Activated T-cell treated with anti-CD3 and anti-CD28 coated beads, Interleukin-2, amount 50 U/mL, for 4 hours (primary cell): ENCODE data around the gene RXRA. TPM values are rescaled to one million over a fixed set of nuclear protein-coding genes. Genes with fewer than 3 reads are reported as not detected.
A peak's percentile ranks its signal among the peaks of the same experiment; 100 is the strongest.

Experiments used
- ATAC-seq, 2 donors: fragments of 200-7000 bp; cut with Tn5 transposase; one replicate each; pipeline ENCODE4 v1.10.0; 2021
- DNase-seq: peaks from one replicate; pipeline ENCODE4 v3.0.0-alpha.2; 2020
- H3K27me3 Mint-ChIP-seq: one replicate; pipeline ENCODE4 v1.8.0; 2021; ENCODE audit warnings: low read depth, mixed read lengths
- H3K36me3 Mint-ChIP-seq: one replicate; pipeline ENCODE4 v1.8.0; 2022; ENCODE audit warnings: mixed read lengths; ENCODE audit not compliant: insufficient read depth
- H3K4me1 Mint-ChIP-seq: one replicate; pipeline ENCODE4 v1.8.0; 2021; ENCODE audit warnings: low read depth, mixed read lengths
- H3K4me3 Mint-ChIP-seq: one replicate; pipeline ENCODE4 v1.8.0; 2021; ENCODE audit warnings: mild to moderate bottlenecking, moderate library complexity, mixed read lengths
- H3K9me3 Mint-ChIP-seq: one replicate; pipeline ENCODE4 v1.8.0; 2021; ENCODE audit warnings: mixed read lengths
- total RNA-seq, 3 donors: library from RNA; stranded (reverse); gene quantifications; one replicate each; pipeline ENCODE4 v1.2.1, GENCODE V29; 2021

RXRA gene
- total RNA-seq, 3 donors from 2014 or later, result 4.7 to 7.6 (median 4.7) TPM

DNA sequence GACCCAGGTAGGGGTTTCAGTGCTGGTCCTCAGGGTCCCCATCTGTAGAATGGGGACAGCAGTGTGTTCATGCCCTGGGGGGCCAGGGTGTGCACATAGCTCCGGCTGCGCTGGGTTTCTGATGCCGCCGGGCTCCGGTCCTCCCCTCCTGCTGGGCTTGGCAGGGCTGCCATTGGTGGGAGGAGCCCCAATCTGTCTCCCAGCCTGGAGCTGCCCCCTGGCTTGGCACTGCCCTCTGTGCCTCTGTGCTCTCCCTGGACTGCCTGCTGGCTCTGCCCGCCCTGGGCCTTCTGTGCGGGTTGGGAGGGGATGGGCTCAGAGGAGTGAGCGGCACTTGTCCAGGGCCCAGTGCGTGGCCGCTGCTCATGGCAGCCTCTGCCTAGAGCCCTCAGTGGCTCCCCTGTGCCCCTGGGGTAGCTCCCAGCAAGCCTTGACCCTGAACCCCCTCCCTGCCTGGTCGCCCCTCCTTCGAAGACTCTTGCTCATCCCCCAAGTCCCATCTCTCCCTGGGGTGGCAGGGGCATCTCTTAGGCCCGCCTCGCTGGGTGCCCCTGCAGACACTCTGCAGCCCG, 35.7 kb downstream of the RXRA start:
- Mint-ChIP-seq H3K9me3 (no peaks in the 10 kb centered on the region), H3K4me3 (no peak overlapping the region)

DNA sequence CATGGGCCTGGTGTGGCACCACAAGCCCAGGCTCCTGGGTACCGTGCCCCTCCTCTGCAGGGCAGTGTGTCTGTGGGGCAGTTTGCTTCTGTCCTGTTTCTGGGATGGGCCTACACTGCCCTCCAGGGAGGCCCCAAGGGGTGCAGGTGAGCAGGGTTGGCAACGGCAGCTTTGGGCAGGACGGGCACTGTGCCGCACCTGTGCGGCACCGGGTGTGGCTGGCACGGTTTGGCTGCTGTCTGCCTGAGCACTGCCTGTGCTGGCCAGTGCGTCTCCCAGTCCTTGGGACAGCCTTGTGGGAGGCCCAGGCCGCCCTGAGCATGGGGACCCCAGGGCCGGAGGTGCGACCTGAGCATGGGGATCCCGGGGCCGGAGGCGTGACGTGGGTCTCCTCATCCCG, 37.2 kb downstream of the RXRA start:
- ATAC-seq, result no peak
- H3K9me3 Mint-ChIP-seq, result no peaks in the 10 kb centered on the region
- no peaks in the 10 kb centered on the region for H3K4me1 Mint-ChIP-seq
- H3K27me3 Mint-ChIP-seq, result no peaks in the 10 kb centered on the region
- H3K36me3 Mint-ChIP-seq, result no peaks in the 10 kb centered on the region
- DNase-seq, result no peak
- H3K4me3 Mint-ChIP-seq, result no peak overlapping the region

More for the DNA sequence above, 35.7 kb downstream of the RXRA start:
- no peak for DNase-seq
- Mint-ChIP-seq H3K4me1 (no peaks in the 10 kb centered on the region), H3K27me3 (no peaks in the 10 kb centered on the region), H3K36me3 (no peaks in the 10 kb centered on the region)
- no peak for ATAC-seq

DNA sequence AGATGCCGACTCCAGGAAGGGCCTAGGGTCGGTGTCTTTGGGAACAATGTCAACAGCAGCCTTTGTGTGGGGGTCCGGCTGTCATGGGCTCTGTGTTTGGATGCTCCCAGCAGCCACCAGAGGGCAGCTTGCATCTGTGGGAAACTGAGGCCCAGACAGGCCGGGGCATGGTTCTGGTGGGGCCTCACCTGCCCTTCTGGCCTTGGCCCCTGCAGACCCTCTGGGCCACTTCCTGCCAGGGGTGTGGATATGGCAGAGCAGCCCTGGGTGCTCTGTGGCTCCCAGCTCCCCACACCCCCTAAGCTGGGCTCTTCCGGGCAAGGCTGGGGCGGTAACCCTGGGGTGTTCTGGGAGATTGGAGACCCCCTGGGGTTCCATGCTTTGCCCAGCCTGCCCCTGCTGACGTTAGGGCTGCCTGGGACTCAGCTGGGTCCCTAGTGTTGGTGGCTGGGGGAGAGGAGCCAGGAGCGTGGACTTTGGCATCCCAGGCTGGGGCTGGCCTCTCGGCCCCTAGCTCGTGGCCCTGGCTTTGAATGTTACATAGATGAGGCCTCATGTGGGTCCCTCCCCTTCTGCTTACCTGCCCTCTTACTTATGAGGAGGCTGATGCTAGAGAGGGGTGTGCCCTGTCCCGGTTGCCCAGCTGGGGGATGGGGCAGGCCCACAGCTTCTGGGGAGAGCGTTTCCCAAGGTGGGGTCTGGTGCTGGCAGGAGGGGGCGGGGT, 38.3 kb downstream of the RXRA start:
- no peaks in the 10 kb centered on the region for H3K27me3 Mint-ChIP-seq
- no peaks in the 10 kb centered on the region for H3K9me3 Mint-ChIP-seq
- DNase-seq (no peak), ATAC-seq (peak; percentile 19 to 36)
- H3K36me3 Mint-ChIP-seq, result no peaks in the 10 kb centered on the region
- H3K4me3 Mint-ChIP-seq, result no peak overlapping the region
- no peaks in the 10 kb centered on the region for H3K4me1 Mint-ChIP-seq

DNA sequence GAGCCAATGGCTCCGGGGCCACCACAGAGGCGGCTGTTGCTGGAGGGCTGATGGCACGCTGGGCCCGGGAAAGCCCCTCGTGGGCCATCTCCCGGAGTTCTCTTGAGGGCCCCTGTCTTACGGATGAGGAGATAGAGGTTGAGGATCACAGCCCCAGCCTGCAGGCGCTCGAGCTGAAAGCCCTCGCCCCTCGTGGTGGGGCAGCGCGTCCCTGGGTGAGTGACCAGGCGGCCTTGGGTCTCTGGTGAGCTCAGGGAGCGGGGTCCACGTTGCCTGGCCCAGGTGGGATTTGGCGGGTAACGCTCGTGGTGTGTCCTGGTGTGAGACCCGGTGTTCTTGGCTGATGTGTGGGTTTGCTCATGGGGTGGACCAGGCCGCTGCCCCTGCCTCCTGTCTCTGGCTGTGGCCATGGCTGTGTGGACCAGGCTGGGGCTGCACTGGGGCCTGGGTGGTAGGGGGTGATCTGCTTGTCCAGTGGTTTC, 38.9 kb downstream of the RXRA start:
- ATAC-seq (no peak), DNase-seq (no peak)
- Mint-ChIP-seq H3K4me3 (no peak overlapping the region), H3K4me1 (no peaks in the 10 kb centered on the region), H3K27me3 (no peaks in the 10 kb centered on the region), H3K36me3 (no peaks in the 10 kb centered on the region), H3K9me3 (no peaks in the 10 kb centered on the region)

DNA sequence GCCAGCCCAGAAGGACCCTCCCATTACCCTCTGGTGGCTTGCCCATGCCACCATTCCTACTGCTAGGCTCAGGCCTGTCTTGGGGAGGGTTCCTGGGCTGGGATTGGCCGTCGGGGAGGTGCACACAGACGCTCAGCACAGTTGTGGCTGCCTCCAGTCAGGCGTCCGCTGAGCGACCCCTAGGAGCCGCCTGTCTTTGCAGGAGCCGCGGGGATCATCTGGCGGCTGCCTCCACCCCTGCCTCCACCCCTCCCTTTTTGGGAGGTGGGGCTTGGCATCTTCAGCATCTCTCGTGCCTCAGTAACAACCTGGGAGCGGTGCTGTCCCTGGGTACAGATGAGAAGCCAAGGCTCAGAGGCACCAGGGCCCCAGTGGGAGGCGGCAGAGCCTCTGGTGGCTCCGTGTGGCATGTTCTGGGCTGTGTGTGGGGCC, 39.6 kb downstream of the RXRA start:
- H3K4me1 Mint-ChIP-seq, result no peaks in the 10 kb centered on the region
- no peak for DNase-seq
- H3K27me3 Mint-ChIP-seq, result no peaks in the 10 kb centered on the region
- no peak overlapping the region for H3K4me3 Mint-ChIP-seq
- no peaks in the 10 kb centered on the region for H3K9me3 Mint-ChIP-seq
- no peak for ATAC-seq
- H3K36me3 Mint-ChIP-seq, result no peaks in the 10 kb centered on the region

DNA sequence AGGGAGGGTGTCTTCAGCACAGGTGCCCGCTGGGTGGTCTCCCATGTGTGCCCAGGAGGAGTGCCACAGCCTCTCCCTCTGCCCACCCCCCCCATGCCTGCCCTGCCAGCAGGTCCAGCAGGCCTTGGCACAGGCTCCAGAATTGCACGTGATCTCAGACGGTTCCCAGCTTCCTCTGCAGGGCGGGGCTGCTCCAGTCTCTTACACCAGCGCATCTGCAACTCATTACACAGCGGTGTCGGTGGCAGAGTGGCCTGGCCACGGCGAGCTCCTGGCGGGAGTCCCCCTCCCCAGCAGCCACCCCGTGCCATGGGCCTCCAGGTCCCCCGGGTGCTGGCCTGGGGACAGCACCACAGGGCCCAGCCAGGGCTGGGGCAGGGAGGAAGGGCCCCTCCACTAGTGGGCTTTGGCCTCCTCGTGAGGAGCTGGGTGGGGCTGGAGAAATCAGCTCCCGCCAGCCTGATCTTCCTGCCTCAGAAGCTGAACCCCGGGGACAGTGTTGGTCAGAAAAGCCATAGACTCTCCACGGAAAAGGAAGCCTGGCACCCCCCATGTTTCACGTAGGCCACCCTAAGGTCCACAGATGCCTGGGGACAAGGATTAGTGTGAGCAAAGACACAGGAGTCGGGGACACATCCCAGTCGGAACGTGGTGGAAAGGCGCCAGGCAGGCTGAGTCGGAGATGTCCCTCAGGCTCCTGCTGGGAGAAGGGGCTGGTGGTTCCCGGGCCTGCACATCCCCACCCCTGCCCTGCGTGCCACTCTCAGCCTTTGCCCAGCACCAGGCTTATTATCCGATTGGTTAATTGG, 40.2 kb downstream of the RXRA start:
- Mint-ChIP-seq H3K27me3 (no peaks in the 10 kb centered on the region), H3K4me1 (no peaks in the 10 kb centered on the region), H3K9me3 (no peaks in the 10 kb centered on the region), H3K36me3 (no peaks in the 10 kb centered on the region), H3K4me3 (no peak overlapping the region)
- ATAC-seq, result no peak
- no peak for DNase-seq

DNA sequence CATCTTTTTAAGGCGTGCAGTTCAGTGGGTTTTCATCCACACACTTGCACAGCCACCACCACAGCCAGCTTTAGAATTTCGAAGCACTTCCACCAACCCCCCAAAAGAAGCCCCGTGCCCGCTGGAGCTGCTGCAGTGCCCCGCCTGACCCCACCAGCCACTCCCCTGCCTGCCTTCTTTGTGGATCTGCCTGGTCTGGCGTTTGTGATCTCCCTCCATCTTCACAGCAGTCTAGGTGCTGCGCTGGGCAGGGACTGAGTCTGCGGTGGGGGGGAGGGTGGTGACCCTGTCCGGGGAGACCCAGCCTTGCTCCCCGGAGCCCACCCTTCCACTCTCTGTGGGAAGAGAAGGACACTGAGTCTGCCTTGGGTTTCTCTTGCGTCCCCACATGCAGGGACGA, 40.8 kb downstream of the RXRA start:
- Mint-ChIP-seq H3K9me3 (no peaks in the 10 kb centered on the region), H3K27me3 (no peaks in the 10 kb centered on the region), H3K4me3 (no peak overlapping the region), H3K36me3 (no peaks in the 10 kb centered on the region), H3K4me1 (no peaks in the 10 kb centered on the region)
- ATAC-seq, result no peak
- DNase-seq, result no peak

DNA sequence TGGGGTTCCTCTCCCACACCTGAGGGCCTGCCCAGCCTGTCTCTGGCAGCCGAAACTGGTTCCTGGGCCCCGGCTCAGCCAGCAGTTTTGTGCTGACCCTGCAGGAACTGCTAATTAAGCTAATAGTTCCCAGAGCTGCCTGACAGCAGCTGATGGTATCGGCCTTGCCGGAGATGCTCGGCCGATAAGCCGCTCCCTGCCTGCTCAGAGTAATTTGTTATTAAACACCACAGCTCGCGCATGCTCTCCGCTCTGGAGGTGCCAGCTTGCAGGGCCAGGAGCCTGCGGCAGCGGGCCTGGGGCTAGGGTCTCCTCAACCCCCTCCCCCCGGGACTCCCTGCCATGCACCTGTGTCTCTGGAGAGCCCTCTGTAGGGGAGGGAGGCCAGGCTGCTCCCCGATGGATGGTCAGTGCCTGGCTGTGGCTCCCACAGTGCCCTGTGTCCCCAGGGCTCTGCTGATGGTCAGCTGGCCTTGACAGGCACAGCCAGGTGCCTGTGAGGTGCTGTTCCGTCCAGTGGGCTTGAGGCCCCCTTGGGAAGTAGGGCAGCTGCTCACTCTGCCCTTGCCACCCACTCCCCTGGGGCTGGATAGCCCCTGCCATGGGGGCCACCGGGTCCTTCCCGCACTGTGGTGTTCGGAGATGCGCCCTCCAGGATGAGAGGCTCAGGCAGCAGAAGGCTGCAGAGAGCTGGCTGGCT, 41.7 kb downstream of the RXRA start:
- Mint-ChIP-seq H3K27me3 (no peaks in the 10 kb centered on the region), H3K9me3 (no peaks in the 10 kb centered on the region), H3K4me1 (no peaks in the 10 kb centered on the region), H3K4me3 (no peak overlapping the region), H3K36me3 (no peaks in the 10 kb centered on the region)
- DNase-seq, result no peak
- ATAC-seq, result no peak

DNA sequence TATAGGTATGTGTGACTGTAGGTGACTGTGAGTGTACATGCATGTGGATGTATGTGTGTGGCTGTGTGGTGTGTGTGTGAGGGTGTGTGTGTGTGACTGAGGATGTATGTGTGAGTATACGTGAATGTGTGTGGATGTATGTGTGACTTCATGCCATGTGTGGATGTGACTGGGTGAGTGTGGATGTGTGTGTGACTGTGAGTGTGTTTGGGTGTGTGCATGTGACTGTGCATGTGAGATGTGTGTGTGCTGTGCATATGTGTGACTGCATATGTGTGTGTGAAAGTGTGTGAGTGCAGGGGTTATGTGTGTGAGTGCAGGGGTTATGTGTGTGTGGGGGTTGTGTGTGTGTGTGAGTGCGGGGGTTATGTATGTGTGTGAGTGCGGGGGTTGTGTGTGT, 42.3 kb downstream of the RXRA start:
- Mint-ChIP-seq H3K36me3 (no peaks in the 10 kb centered on the region), H3K4me1 (no peaks in the 10 kb centered on the region), H3K9me3 (no peaks in the 10 kb centered on the region), H3K4me3 (no peak overlapping the region), H3K27me3 (no peaks in the 10 kb centered on the region)
- ATAC-seq (no peak), DNase-seq (no peak)

DNA sequence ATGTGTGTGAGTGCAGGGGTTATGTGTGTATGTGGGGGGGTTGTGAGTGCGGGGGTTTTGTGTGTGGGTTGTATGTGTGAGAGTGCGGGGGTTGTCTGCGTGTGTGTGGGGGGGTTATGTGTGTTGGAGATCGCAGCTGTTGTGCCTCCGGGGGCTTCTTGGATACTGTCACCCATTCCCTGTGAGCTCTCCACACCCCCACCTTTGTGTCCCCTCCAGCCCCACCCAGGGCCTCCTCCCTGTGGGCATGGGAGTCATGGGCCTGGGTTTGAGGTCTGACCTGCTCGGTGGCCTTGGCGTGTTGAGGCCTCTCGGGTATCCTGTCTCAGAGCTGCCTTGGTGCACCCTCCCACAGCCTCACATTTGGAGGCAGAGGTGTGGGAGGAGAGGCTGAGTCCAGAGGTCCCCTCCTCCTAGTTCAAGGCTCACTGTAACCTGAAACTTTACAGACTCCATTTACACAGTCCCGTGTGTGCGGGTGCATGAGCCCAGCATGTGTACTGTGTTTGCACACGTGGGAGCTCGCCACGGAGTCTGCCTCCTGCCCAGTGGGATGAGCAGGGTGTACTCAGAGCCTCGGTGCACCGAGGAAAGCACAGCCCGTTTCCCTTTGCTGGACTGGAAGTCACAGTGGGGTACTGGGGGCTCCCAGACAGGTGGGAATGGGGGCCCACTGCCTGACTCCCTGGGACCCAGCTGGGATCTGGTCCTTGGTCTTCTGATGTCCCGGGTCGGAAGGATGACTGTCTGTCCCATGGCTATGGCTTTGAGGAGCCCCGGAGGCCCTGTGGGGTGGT, 43.4 kb downstream of the RXRA start:
- no peaks in the 10 kb centered on the region for H3K36me3 Mint-ChIP-seq
- ATAC-seq, result no peak
- no peaks in the 10 kb centered on the region for H3K27me3 Mint-ChIP-seq
- H3K4me3 Mint-ChIP-seq, result no peak overlapping the region
- no peaks in the 10 kb centered on the region for H3K4me1 Mint-ChIP-seq
- no peak for DNase-seq
- H3K9me3 Mint-ChIP-seq, result no peaks in the 10 kb centered on the region

DNA sequence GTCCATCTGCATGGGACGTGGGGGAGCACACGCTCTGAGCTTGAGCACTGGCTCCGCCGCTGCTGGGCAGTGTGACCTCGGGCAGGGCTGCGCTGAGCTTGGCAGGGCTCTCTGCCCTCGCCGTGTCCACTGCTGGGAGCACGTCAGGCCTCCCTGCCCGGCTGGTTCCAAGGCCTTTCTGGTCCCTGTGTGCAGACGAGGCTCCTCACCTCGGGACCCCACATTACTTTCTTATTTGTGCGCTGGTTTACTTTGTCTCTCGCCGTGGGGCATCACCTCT, 43.9 kb downstream of the RXRA start:
- H3K4me3 Mint-ChIP-seq, result no peak overlapping the region

DNA sequence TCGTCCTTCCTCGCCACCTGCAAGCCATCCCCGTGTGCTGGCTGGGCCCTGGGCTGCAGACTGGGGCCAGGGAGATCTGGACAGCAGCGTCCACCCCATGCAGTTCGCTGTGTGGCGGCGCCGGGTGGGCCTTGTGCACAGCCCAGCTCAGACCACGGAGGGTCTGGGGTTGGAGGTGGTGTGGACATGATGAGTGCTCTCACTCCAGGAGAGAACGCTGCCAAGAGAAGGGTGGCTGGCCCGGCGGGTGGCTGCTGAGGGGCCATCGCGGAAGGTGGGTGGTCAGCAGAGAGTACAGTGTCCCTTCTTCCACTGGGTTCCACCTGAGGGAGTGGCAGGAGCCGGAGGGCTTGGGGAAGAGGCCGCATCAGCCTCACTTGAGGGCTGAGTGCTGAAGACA, 44.4 kb downstream of the RXRA start:
- no peak overlapping the region for H3K4me3 Mint-ChIP-seq

More for the DNA sequence above, 43.9 kb downstream of the RXRA start:
- Mint-ChIP-seq H3K27me3 (no peaks in the 10 kb centered on the region), H3K9me3 (no peaks in the 10 kb centered on the region), H3K36me3 (no peaks in the 10 kb centered on the region), H3K4me1 (no peaks in the 10 kb centered on the region)
- ATAC-seq (no peak), DNase-seq (no peak)

DNA sequence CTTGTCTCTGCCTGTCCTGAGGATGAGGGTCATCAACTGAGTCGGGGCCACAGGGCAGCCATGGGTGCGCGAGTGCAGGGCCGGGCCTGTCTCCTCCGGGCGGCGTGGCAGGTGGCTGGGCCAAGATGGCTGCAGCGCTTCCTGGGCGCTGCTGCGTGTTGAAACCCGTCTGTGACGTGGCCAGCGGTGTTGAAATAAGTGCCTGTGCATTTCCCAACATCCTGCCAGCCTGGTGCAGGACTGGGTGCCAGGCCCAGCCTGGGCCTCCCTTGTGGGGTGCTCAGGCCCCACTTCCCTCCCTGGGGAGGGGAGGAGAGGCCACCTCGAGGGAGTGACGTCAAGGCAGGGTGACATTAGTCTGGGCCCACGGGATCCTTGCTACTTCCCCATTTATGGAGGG, 45.5 kb downstream of the RXRA start:
- DNase-seq, result no peak
- Mint-ChIP-seq H3K4me1 (peaks cover 3% of the 10 kb centered on the region), H3K4me3 (no peak overlapping the region), H3K36me3 (no peaks in the 10 kb centered on the region), H3K9me3 (no peaks in the 10 kb centered on the region), H3K27me3 (no peaks in the 10 kb centered on the region)
- ATAC-seq, result no peak

More for the DNA sequence above, 44.4 kb downstream of the RXRA start:
- ATAC-seq, result no peak
- no peaks in the 10 kb centered on the region for H3K27me3 Mint-ChIP-seq
- no peaks in the 10 kb centered on the region for H3K4me1 Mint-ChIP-seq
- H3K36me3 Mint-ChIP-seq, result no peaks in the 10 kb centered on the region
- DNase-seq, result no peak
- H3K9me3 Mint-ChIP-seq, result no peaks in the 10 kb centered on the region
